ENCODE results near the gene MCTP1. TPM values are rescaled to one million over a fixed set of nuclear protein-coding genes. Genes with fewer than 3 reads are reported as not detected.

The MCTP1 gene
- total RNA-seq, 4 donors from 2014 or later = 11.2 to 43.6 (median 16.8) TPM

DNA sequence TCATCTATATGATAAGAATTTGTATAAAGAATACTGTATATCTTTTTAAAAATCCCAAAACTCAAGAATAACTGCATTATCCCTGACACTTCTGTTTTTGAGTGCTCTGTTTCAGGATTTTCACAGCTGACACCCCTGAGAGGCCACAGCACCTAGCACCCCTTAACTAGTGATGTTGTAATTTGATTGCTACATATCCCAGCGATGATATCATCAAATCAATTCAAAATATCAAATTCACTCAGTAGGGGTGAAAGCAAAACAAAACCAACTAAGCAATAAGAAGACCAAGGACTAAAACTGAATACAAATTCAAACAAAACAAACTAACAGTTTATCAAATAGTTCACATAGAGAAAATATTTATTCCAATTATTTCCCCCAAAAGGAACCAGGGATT lies 184.3 kb downstream of the MCTP1 start:
- Histone ChIP-seq H3K36me3 (no peaks in the 10 kb centered on the region), H3K27me3 (no peaks in the 10 kb centered on the region), H3K9me3 (no peaks in the 10 kb centered on the region), H3K27ac (replicated peaks in 1 of 4) (no peak overlapping the region), H3K4me1 (no peaks in the 10 kb centered on the region), H3K4me3 (no peak overlapping the region)
- DNase-seq (ENCODE audit: extremely low spot score) = no peak
- no peak for TF ChIP-seq POLR2AphosphoS5 (IDR thresholded peaks at IDR 0.05)
- no peak for TF ChIP-seq EP300 (IDR thresholded peaks at IDR 0.05)
- TF ChIP-seq CTCF (IDR thresholded peaks at IDR 0.05) = no peak
- no peak for TF ChIP-seq POLR2A (IDR thresholded peaks at IDR 0.05; ENCODE audit: low read depth)
- 89% methylated on average over 1 of the region's 1 CpG for WGBS
- intact Hi-C loops (cut with DNase I) = no loop called here

GRCh38 chr5:95098012-95098411 lies 186.9 kb downstream of the MCTP1 start:
- intact Hi-C loops (cut with DNase I) = no loop called here
- WGBS = 82% methylated on average over 2 of the region's 2 CpGs
- H3K4me3 ChIP-seq = no peak overlapping the region
- no peaks in the 10 kb centered on the region for H3K36me3 ChIP-seq
- no peak for DNase-seq (ENCODE audit: extremely low spot score)
- TF ChIP-seq POLR2A (IDR thresholded peaks at IDR 0.05; ENCODE audit: low read depth) (no peak), POLR2AphosphoS5 (IDR thresholded peaks at IDR 0.05) (no peak), CTCF (IDR thresholded peaks at IDR 0.05) (no peak), EP300 (IDR thresholded peaks at IDR 0.05) (no peak)
- H3K4me1 ChIP-seq = no peaks in the 10 kb centered on the region
- no peaks in the 10 kb centered on the region for H3K27me3 ChIP-seq
- H3K9me3 ChIP-seq = no peaks in the 10 kb centered on the region
- no peak overlapping the region for H3K27ac ChIP-seq (replicated peaks in 1 of 4)

DNA sequence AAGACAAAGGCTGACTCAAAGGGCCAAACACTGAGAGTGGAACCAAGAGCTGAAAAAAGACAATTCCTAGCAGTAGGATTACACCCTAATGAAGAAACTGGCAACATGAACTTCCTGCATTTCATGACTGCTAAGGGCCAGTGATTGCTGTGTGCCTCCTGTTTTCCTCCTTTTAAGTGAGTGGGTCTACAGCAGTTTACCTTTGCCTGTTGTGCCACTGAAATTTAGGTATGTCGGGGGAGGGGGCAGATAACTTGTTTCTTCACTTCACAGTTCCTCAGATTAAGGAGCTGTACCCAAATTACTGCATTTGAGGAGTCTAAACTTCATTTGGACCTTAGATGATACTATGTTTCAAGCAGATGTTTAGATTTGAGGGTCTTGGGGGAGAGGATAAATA lies 191.7 kb downstream of the MCTP1 start:
- Histone ChIP-seq H3K36me3 (no peaks in the 10 kb centered on the region), H3K4me3 (no peak overlapping the region), H3K9me3 (peaks cover 0 to 10% (median 0%) of the 10 kb centered on the region in 4 donors), H3K27ac (replicated peaks in 1 of 4) (no peak overlapping the region), H3K27me3 (no peaks in the 10 kb centered on the region), H3K4me1 (no peaks in the 10 kb centered on the region)
- TF ChIP-seq EP300 (IDR thresholded peaks at IDR 0.05) (no peak), POLR2A (IDR thresholded peaks at IDR 0.05; ENCODE audit: low read depth) (no peak), CTCF (IDR thresholded peaks at IDR 0.05) (no peak), POLR2AphosphoS5 (IDR thresholded peaks at IDR 0.05) (no peak)
- WGBS = 88% methylated on average over 1 of the region's 1 CpG
- DNase-seq (ENCODE audit: extremely low spot score) = no peak
- intact Hi-C loops (cut with DNase I) = no loop called here

- H3K4me1 ChIP-seq = no peaks in the 10 kb centered on the region
- 90% methylated on average over 2 of the region's 2 CpGs for WGBS
- peaks cover 0 to 10% (median 0%) of the 10 kb centered on the region in 4 donors for H3K9me3 ChIP-seq
- H3K27ac ChIP-seq (replicated peaks in 1 of 4) = no peak overlapping the region
- no peaks in the 10 kb centered on the region for H3K36me3 ChIP-seq
- DNase-seq (ENCODE audit: extremely low spot score) = no peak
- TF ChIP-seq EP300 (IDR thresholded peaks at IDR 0.05) (no peak), POLR2A (IDR thresholded peaks at IDR 0.05; ENCODE audit: low read depth) (no peak), CTCF (IDR thresholded peaks at IDR 0.05) (no peak), POLR2AphosphoS5 (IDR thresholded peaks at IDR 0.05) (no peak)
- no peaks in the 10 kb centered on the region for H3K27me3 ChIP-seq
- intact Hi-C loops (cut with DNase I) = no loop called here
- H3K4me3 ChIP-seq = no peak overlapping the region
Observed at GRCh38 chr5:95090774-95091173, 194.1 kb downstream of the MCTP1 start.

- DNase-seq (ENCODE audit: extremely low spot score) = no peak
- H3K4me3 ChIP-seq = no peak overlapping the region
- intact Hi-C loops (cut with DNase I) = no loop called here
- no peaks in the 10 kb centered on the region for H3K4me1 ChIP-seq
- no peaks in the 10 kb centered on the region for H3K27me3 ChIP-seq
- no peaks in the 10 kb centered on the region for H3K36me3 ChIP-seq
- peak overlapping the region in 2 of 4 donors; percentile 0 to 19 for H3K27ac ChIP-seq (replicated peaks in 1 of 4)
- peaks cover 0 to 10% (median 0%) of the 10 kb centered on the region in 4 donors for H3K9me3 ChIP-seq
- no peak for TF ChIP-seq EP300 (IDR thresholded peaks at IDR 0.05)
- no peak for TF ChIP-seq CTCF (IDR thresholded peaks at IDR 0.05)
- TF ChIP-seq POLR2A (IDR thresholded peaks at IDR 0.05; ENCODE audit: low read depth) = no peak
- no peak for TF ChIP-seq POLR2AphosphoS5 (IDR thresholded peaks at IDR 0.05)
- 83% methylated on average over 7 of the region's 7 CpGs for whole genome bisulfite sequencing
Observed at GRCh38 chr5:95087816-95088317, 197.0 kb downstream of the MCTP1 start.

All from esophagus muscularis mucosa (tissue), 4 donors.